MCF 10A (cell line): ENCODE data around the gene FAM184B. TPM values are rescaled to one million over a fixed set of nuclear protein-coding genes. Genes with fewer than 3 reads are reported as not detected.

ENCODE experiments used
- BruUV-seq: library from RNA; stranded (reverse); fragments of 400-500 nt; replicated peaks from 2 replicates; lab custom pipeline; 2021; lab: Mats Ljungman, UMichigan
- CTCF ChIA-PET: fragments of 300-600 bp; sonication (Branson Sonifier 250); formaldehyde crosslinking; extraction: SDS; loops from one replicate; lab custom pipeline; 2021; ENCODE audit warnings: antibody characterized with exemption, inconsistent platforms; lab: Yijun Ruan, JAX
- POLR2A ChIA-PET: fragments of 300-600, 350-650 bp; sonication (Branson Sonifier 250); formaldehyde crosslinking; extraction: SDS; loops from one replicate; lab custom pipeline; 2020; ENCODE audit warnings: antibody characterized with exemption, inconsistent platforms; lab: Yijun Ruan, JAX
- DNase-seq: peaks from one replicate; pipeline ENCODE4 v3.0.0-alpha.2; 2018; ENCODE audit not compliant: unreplicated experiment
- H3K27ac Mint-ChIP-seq: one replicate; pipeline ENCODE4 v1.8.0; 2022; ENCODE audit warnings: mild to moderate bottlenecking, low read depth, mixed read lengths; ENCODE audit not compliant: unreplicated experiment
- H3K27me3 Mint-ChIP-seq: one replicate; pipeline ENCODE4 v1.8.0; 2022; ENCODE audit warnings: mixed read lengths; ENCODE audit not compliant: insufficient read depth, unreplicated experiment
- H3K36me3 Mint-ChIP-seq: one replicate; pipeline ENCODE4 v1.8.0; 2022; ENCODE audit warnings: mild to moderate bottlenecking, moderate library complexity, mixed read lengths; ENCODE audit not compliant: insufficient read depth, unreplicated experiment
- H3K4me1 Mint-ChIP-seq: one replicate; pipeline ENCODE4 v1.8.0; 2022; ENCODE audit warnings: mixed read lengths; ENCODE audit not compliant: insufficient read depth, unreplicated experiment
- H3K4me3 Mint-ChIP-seq: one replicate; pipeline ENCODE4 v1.8.0; 2022; ENCODE audit warnings: mild to moderate bottlenecking, moderate library complexity, mixed read lengths; ENCODE audit not compliant: unreplicated experiment
- H3K9me3 Mint-ChIP-seq: one replicate; pipeline ENCODE4 v1.8.0; 2022; ENCODE audit warnings: mixed read lengths; ENCODE audit not compliant: unreplicated experiment
- CTCF ChIP-seq: fragments of 200-600 bp; IDR thresholded peaks from one replicate; pipeline ENCODE4 v1.8.0; 2022; ENCODE audit warnings: antibody characterized with exemption, mild to moderate bottlenecking; ENCODE audit not compliant: unreplicated experiment
- intact Hi-C: fragments of 100-400 bp; cut with micrococcal nuclease; formaldehyde crosslinking; loops from 2 replicates; pipeline ENCODE4 v1.14.1; 2022
- total RNA-seq: library from RNA; stranded (reverse); gene quantifications from 2 replicates; pipeline ENCODE4 v1.2.3, GENCODE V29; 2022

FAM184B gene
- total RNA-seq, 1 experiment from 2014 or later = not detected

GRCh38 chr4:17654701-17655100, 126.7 kb downstream of the FAM184B start:
- intact Hi-C loops = no loop called here
- BruUV-seq = no TSS peak

GRCh38 chr4:17650406-17650805, 131.0 kb downstream of the FAM184B start:
- BruUV-seq = no TSS peak
- no peaks in the 10 kb centered on the region for H3K4me1 Mint-ChIP-seq
- H3K27ac Mint-ChIP-seq = no peak overlapping the region
- TF ChIP-seq CTCF = no peak
- H3K36me3 Mint-ChIP-seq = no peaks in the 10 kb centered on the region
- CTCF ChIA-PET = no interaction called here
- intact Hi-C loops = no loop called here
- H3K27me3 Mint-ChIP-seq = no peaks in the 10 kb centered on the region
- no peak overlapping the region for H3K4me3 Mint-ChIP-seq
- H3K9me3 Mint-ChIP-seq = no peaks in the 10 kb centered on the region
- POLR2A ChIA-PET = interaction anchor here (0.7 kb wide), 1 partner anchor 60 kb away, joined by 5 read pairs; no protein-coding TSS in a partner anchor
- no peak for DNase-seq

More at GRCh38 chr4:17654701-17655100, 126.7 kb downstream of the FAM184B start:
- POLR2A ChIA-PET = no interaction called here
- no peak for DNase-seq
- no peaks in the 10 kb centered on the region for H3K4me1 Mint-ChIP-seq
- H3K4me3 Mint-ChIP-seq = no peak overlapping the region
- CTCF ChIA-PET = no interaction called here
- no peak overlapping the region for H3K27ac Mint-ChIP-seq
- H3K36me3 Mint-ChIP-seq = no peaks in the 10 kb centered on the region
- no peaks in the 10 kb centered on the region for H3K9me3 Mint-ChIP-seq
- no peak for TF ChIP-seq CTCF
- no peaks in the 10 kb centered on the region for H3K27me3 Mint-ChIP-seq

GRCh38 chr4:17647927-17648326, 133.5 kb downstream of the FAM184B start:
- BruUV-seq = no TSS peak
- Mint-ChIP-seq H3K4me1 (no peaks in the 10 kb centered on the region), H3K36me3 (peaks cover under 1% of the 10 kb centered on the region), H3K4me3 (no peak overlapping the region), H3K27me3 (no peaks in the 10 kb centered on the region), H3K27ac (no peak overlapping the region), H3K9me3 (no peaks in the 10 kb centered on the region)
- ChIA-PET POLR2A (no interaction called here), CTCF (interaction anchor here (0.6 to 0.8 kb wide), 2 partner anchors 16 to 245 kb away, joined by 3 read pairs; no protein-coding TSS in a partner anchor)
- intact Hi-C loops = no loop called here
- no peak for TF ChIP-seq CTCF
- no peak for DNase-seq

GRCh38 chr4:17647176-17647806, 134.1 kb downstream of the FAM184B start:
- H3K27ac Mint-ChIP-seq = no peak overlapping the region
- no peaks in the 10 kb centered on the region for H3K4me1 Mint-ChIP-seq
- no peak overlapping the region for H3K4me3 Mint-ChIP-seq
- no peak for DNase-seq
- no peaks in the 10 kb centered on the region for H3K27me3 Mint-ChIP-seq
- intact Hi-C loops = no loop called here
- TF ChIP-seq CTCF = no peak
- POLR2A ChIA-PET = interaction anchor here (0.9 kb wide), 1 partner anchor 9 kb away, joined by 4 read pairs; no protein-coding TSS in a partner anchor
- no TSS peak for BruUV-seq
- CTCF ChIA-PET = interaction anchor here (0.6 to 0.8 kb wide), 4 partner anchors 10 to 246 kb away, joined by 3 read pairs; no protein-coding TSS in a partner anchor
- H3K9me3 Mint-ChIP-seq = no peaks in the 10 kb centered on the region
- peaks cover 4% of the 10 kb centered on the region for H3K36me3 Mint-ChIP-seq
